Measurements from ENCODE around the gene RUNDC1.

The RUNDC1 gene

DNA sequence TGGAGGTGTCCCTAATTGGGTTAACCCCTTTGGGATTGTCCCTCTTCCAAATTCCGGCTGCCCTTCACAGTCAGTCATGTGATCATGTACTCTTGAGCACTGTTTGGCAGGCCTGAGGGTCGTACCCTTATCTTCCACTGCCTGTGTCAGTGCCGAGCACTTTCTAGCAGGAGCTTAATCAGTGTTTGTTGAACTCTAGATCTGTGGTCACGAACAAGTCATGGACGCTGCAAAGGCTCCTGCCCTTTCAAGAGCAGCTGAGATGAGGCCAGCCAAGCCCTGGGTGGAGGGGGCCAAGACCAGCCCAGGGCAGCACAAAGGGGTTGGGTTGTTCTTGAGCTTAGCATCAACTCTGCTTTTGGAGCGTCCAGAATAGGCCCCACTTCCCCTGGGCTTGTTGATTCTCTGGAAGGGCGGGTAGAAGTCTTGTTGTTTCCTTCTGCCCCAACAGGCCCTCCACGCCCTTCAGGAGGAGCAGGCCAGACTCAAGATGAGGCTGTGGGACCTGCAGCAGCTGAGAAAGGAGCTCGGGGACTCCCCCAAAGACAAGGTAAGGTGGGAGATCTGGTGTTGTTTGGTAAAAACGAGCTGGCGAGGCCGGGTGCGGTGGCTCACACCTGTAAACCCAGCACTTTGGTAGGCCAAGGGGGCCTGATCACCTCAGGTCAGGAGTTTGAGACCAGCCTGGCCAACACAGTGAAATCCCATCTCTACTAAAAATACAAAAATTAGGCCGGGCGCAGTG, 31.5 kb downstream of the RUNDC1 start:
- Histone ChIP-seq H3K27me3 (ENCODE audit: control insufficient read depth, insufficient read depth, low read length) (no peaks in the 10 kb centered on the region), H3K27ac (ENCODE audit: low read depth, low read length) (no peak overlapping the region), H3K9ac (ENCODE audit: low read depth, low read length) (no peak overlapping the region), H3K4me1 (ENCODE audit: control insufficient read depth, insufficient read depth, low read length) (peaks cover 2% of the 10 kb centered on the region; the same call in 1 of the 2 replicates), H3K36me3 (ENCODE audit: control insufficient read depth, insufficient read depth, low read length) (peaks cover 24% of the 10 kb centered on the region), H3K4me3 (ENCODE audit: low read depth, low read length) (no peak overlapping the region), H3K9me3 (ENCODE audit: control insufficient read depth, insufficient read depth, low read length) (no peaks in the 10 kb centered on the region)

DNA sequence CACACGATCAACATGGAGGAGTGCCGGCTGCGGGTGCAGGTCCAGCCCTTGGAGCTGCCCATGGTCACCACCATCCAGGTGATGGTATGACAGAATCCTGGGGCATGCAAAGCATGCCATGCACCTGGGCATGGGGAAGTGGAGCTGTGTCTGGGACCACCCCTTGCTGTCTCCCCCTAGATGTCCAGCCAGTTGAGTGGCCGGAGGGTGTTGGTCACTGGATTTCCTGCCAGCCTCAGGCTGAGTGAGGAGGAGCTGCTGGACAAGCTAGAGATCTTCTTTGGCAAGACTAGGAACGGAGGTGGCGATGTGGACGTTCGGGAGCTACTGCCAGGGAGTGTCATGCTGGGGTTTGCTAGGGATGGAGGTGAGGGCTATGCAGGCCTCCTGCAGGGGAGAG, 32.9 kb downstream of the RUNDC1 start:
- Histone ChIP-seq H3K9me3 (ENCODE audit: control insufficient read depth, insufficient read depth, low read length) (no peaks in the 10 kb centered on the region), H3K27ac (ENCODE audit: low read depth, low read length) (no peak overlapping the region), H3K9ac (ENCODE audit: low read depth, low read length) (no peak overlapping the region), H3K36me3 (ENCODE audit: control insufficient read depth, insufficient read depth, low read length) (peaks cover 35% of the 10 kb centered on the region), H3K27me3 (ENCODE audit: control insufficient read depth, insufficient read depth, low read length) (no peaks in the 10 kb centered on the region), H3K4me1 (ENCODE audit: control insufficient read depth, insufficient read depth, low read length) (no peaks in the 10 kb centered on the region; the same call in 1 of the 2 replicates), H3K4me3 (ENCODE audit: low read depth, low read length) (no peak overlapping the region)

DNA sequence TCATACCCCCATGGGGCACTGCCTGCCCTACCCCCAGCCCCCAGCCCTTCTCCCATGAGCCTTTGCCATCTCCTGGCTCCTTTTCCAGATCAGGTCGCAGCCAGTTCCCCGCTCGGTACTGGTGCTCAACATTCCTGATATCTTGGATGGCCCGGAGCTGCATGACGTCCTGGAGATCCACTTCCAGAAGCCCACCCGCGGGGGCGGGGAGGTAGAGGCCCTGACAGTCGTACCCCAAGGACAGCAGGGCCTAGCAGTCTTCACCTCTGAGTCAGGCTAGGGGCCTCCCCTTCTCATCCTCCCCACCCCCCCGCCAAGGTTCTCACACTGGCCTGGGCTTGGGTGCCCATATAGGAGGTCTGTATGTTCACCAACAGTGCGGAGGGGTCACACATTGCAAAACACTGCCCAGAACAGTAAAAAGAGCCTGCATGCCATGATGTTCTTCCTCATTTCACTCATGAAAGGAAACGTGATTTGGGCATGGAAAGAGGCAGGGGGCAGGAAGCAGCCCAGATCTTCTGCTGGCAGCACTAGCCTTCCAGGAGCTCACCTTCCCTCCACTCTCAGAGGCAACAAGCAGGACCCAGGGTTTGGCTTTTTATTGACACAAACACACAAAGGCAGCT, 33.8 kb downstream of the RUNDC1 start:
- H3K4me3 ChIP-seq (ENCODE audit: low read depth, low read length), result no peak overlapping the region
- no peak overlapping the region for H3K9ac ChIP-seq (ENCODE audit: low read depth, low read length)
- peaks cover 43% of the 10 kb centered on the region for H3K36me3 ChIP-seq (ENCODE audit: control insufficient read depth, insufficient read depth, low read length)
- H3K27me3 ChIP-seq (ENCODE audit: control insufficient read depth, insufficient read depth, low read length), result no peaks in the 10 kb centered on the region
- no peaks in the 10 kb centered on the region; the same call in 1 of the 2 replicates for H3K4me1 ChIP-seq (ENCODE audit: control insufficient read depth, insufficient read depth, low read length)
- no peaks in the 10 kb centered on the region for H3K9me3 ChIP-seq (ENCODE audit: control insufficient read depth, insufficient read depth, low read length)
- no peak overlapping the region for H3K27ac ChIP-seq (ENCODE audit: low read depth, low read length)

DNA sequence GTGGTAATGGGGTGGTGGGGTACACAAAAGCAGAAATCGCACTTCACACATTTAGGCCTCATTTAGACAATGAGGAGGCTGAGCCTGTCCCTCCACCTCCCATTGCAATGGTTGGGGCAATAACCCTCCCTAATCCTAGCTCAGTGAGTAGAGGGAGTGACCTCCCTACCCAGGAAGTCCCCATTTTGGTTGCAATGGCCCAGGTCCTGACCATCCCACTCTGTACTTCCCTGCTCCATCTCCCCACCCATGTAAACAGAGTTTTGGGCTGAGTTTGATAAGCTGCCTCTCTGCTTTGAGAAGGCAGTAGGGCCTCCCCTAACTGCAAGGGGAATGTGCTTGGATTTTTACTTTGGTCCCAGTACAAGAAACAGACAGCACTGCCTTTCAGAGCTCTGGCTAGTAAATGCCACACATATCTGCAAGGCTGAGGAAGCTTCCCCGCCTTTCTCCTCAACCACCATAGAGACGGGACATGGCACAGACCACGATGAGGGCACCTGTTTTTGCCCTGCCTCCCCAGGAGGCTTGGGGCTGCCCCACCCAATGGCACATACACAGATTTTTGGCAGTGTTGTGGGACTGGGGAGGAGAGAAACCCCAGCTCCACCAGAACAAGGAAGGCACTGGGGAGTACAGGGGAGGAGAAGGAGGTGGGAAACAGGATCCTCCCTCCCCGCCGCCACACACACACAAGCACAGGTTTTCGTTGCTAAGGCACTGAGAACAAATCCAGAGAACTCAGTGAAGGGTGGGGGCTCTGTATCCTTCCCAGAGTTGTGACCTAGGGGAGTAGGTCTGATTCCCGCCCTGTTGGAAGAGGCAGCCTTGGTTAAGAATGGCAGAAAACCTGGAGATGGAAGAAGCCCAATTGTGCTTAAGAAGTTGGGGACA, 34.5 kb downstream of the RUNDC1 start:
- no peak overlapping the region for H3K9ac ChIP-seq (ENCODE audit: low read depth, low read length)
- peaks cover 51% of the 10 kb centered on the region for H3K36me3 ChIP-seq (ENCODE audit: control insufficient read depth, insufficient read depth, low read length)
- H3K9me3 ChIP-seq (ENCODE audit: control insufficient read depth, insufficient read depth, low read length), result no peaks in the 10 kb centered on the region
- no peak overlapping the region for H3K27ac ChIP-seq (ENCODE audit: low read depth, low read length)
- no peak overlapping the region for H3K4me3 ChIP-seq (ENCODE audit: low read depth, low read length)
- H3K27me3 ChIP-seq (ENCODE audit: control insufficient read depth, insufficient read depth, low read length), result no peaks in the 10 kb centered on the region
- H3K4me1 ChIP-seq (ENCODE audit: control insufficient read depth, insufficient read depth, low read length), result peaks cover 6% of the 10 kb centered on the region

DNA sequence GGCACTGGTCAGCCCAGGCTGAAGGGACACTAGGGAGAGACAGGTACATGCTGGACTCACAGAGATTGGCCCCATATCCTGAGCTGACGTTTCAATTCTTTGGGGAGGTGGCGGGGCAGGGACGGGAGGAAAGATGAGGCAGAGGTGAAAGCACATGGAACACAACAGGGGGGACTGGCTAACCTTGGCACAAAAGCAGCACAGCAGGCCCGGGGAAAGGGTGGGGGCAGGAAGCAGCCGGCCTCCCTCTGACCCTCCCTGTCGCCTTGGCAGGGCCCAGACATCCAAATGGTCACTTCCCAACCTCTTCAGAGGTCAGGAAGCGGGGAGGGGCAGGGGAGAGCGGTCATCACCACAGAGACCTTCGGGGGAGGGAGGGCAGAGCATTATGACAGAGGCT, 35.2 kb downstream of the RUNDC1 start:
- no peaks in the 10 kb centered on the region for H3K9me3 ChIP-seq (ENCODE audit: control insufficient read depth, insufficient read depth, low read length)
- no peaks in the 10 kb centered on the region for H3K27me3 ChIP-seq (ENCODE audit: control insufficient read depth, insufficient read depth, low read length)
- H3K36me3 ChIP-seq (ENCODE audit: control insufficient read depth, insufficient read depth, low read length), result peaks cover 51% of the 10 kb centered on the region
- no peak overlapping the region for H3K27ac ChIP-seq (ENCODE audit: low read depth, low read length)
- H3K4me3 ChIP-seq (ENCODE audit: low read depth, low read length), result no peak overlapping the region
- H3K9ac ChIP-seq (ENCODE audit: low read depth, low read length), result no peak overlapping the region
- H3K4me1 ChIP-seq (ENCODE audit: control insufficient read depth, insufficient read depth, low read length), result peaks cover 12% of the 10 kb centered on the region

DNA sequence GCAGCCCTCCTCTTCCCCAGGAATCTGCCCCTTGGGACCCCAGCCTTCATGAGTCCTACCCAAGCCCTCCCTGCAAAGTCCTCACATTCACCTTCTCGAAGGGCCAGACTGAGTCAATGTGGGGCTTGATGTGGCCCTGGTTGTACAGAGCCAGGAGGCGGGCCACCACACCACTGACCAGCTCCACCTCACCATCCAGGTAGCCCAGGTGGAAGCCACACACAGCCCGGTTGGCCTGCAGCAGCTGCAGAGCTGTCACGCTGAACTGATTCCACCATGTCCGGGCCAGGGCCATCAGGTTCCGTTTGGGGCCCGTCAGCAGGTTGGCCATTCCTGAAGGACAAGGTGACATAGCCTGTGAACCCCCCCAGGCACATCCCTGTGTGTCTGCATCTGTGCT, 35.9 kb downstream of the RUNDC1 start:
- no peaks in the 10 kb centered on the region for H3K9me3 ChIP-seq (ENCODE audit: control insufficient read depth, insufficient read depth, low read length)
- no peak overlapping the region for H3K27ac ChIP-seq (ENCODE audit: low read depth, low read length)
- no peak overlapping the region for H3K4me3 ChIP-seq (ENCODE audit: low read depth, low read length)
- peaks cover 12% of the 10 kb centered on the region for H3K4me1 ChIP-seq (ENCODE audit: control insufficient read depth, insufficient read depth, low read length)
- peaks cover 51% of the 10 kb centered on the region for H3K36me3 ChIP-seq (ENCODE audit: control insufficient read depth, insufficient read depth, low read length)
- H3K9ac ChIP-seq (ENCODE audit: low read depth, low read length), result no peak overlapping the region
- no peaks in the 10 kb centered on the region for H3K27me3 ChIP-seq (ENCODE audit: control insufficient read depth, insufficient read depth, low read length)

DNA sequence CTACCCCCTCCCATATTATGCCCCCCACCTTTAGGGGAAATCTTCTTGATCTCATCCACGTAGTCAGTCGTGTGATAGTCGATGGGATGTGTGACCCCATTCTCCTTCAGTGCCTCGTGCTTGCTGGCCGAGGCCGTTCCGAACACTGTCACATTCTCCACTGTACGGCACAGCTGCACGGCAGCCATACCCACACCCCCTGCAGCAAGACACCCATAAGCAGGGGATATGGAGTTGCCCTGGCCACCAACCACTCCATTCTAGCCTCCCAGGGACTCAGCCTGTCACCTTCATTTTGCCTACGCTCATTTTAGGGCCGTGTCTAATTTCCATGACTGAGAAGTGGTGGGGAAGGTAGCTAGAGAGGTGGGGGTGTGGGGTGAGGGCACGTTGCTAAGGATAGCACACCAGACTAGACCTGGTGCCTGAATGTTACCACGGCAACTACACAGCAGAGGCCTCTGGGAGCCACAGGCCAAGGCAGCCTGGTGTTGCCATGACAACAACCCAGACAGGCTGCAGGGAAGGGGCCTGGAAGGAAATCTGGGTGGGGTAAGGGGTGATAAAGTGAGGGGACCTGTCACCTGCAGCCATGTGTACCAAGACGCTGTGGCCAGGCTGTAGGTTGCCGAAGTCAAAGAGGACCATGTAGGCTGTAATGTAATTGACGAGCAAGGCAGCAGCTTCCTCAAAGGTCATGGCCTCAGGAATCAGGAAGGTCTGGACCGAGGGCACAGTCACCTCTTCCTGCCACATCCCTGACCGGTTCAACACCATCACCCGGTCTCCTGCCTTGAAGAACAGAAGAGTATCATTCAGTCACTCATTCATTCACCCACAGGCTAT, 37.9 kb downstream of the RUNDC1 start:
- no peak overlapping the region for H3K9ac ChIP-seq (ENCODE audit: low read depth, low read length)
- no peaks in the 10 kb centered on the region for H3K9me3 ChIP-seq (ENCODE audit: control insufficient read depth, insufficient read depth, low read length)
- H3K27ac ChIP-seq (ENCODE audit: low read depth, low read length), result no peak overlapping the region
- no peaks in the 10 kb centered on the region for H3K27me3 ChIP-seq (ENCODE audit: control insufficient read depth, insufficient read depth, low read length)
- H3K36me3 ChIP-seq (ENCODE audit: control insufficient read depth, insufficient read depth, low read length), result peaks cover 51% of the 10 kb centered on the region
- H3K4me3 ChIP-seq (ENCODE audit: low read depth, low read length), result no peak overlapping the region
- H3K4me1 ChIP-seq (ENCODE audit: control insufficient read depth, insufficient read depth, low read length), result peaks cover 12% of the 10 kb centered on the region

DNA sequence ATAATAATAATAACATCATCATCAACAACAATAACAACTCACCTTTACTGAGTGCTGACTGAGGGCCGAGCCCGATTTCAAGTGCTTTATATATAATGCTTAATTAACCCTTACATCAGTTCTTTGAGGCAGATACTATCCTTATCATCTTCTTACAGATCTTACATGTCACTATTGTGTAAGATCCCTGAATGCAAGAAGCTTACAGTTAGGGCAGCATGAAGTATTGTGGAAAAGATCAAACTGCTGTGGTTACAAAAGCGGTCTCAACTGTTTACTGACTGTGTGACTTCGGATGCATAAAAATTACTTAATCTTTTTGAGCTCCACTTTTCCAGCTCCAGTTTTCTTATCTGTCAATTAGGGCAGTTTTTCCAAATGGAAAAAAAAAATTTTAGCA, 38.6 kb downstream of the RUNDC1 start:
- Histone ChIP-seq H3K27ac (ENCODE audit: low read depth, low read length) (no peak overlapping the region), H3K4me1 (ENCODE audit: control insufficient read depth, insufficient read depth, low read length) (peaks cover 12% of the 10 kb centered on the region), H3K36me3 (ENCODE audit: control insufficient read depth, insufficient read depth, low read length) (peaks cover 51% of the 10 kb centered on the region), H3K4me3 (ENCODE audit: low read depth, low read length) (no peak overlapping the region), H3K27me3 (ENCODE audit: control insufficient read depth, insufficient read depth, low read length) (no peaks in the 10 kb centered on the region), H3K9ac (ENCODE audit: low read depth, low read length) (no peak overlapping the region), H3K9me3 (ENCODE audit: control insufficient read depth, insufficient read depth, low read length) (no peaks in the 10 kb centered on the region)

DNA sequence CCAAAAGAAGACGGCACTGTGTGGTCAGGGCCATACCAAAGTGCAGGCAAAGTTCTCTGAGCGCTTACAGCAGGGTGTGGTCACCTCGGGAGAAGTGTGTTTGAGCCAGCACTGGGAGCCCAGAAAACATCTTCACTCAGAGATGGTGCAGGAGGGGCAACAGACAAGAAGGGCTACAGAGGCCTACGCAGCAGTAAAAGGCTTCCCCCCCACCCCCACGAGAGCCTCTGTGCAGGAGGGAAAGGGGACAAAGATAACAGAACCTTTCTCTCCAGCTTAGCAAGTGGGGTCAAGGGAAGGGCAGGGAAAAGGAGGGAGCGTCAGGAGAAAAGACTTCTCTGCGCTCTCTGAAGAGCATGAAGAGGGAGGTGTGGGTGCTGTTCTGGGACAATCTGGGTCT, 39.1 kb downstream of the RUNDC1 start:
- Histone ChIP-seq H3K9ac (ENCODE audit: low read depth, low read length) (no peak overlapping the region), H3K27ac (ENCODE audit: low read depth, low read length) (no peak overlapping the region), H3K36me3 (ENCODE audit: control insufficient read depth, insufficient read depth, low read length) (peaks cover 50% of the 10 kb centered on the region), H3K9me3 (ENCODE audit: control insufficient read depth, insufficient read depth, low read length) (no peaks in the 10 kb centered on the region), H3K4me3 (ENCODE audit: low read depth, low read length) (peak overlapping the region; percentile 15; the same call in 1 of the 2 replicates), H3K4me1 (ENCODE audit: control insufficient read depth, insufficient read depth, low read length) (peaks cover 12% of the 10 kb centered on the region), H3K27me3 (ENCODE audit: control insufficient read depth, insufficient read depth, low read length) (no peaks in the 10 kb centered on the region)

DNA sequence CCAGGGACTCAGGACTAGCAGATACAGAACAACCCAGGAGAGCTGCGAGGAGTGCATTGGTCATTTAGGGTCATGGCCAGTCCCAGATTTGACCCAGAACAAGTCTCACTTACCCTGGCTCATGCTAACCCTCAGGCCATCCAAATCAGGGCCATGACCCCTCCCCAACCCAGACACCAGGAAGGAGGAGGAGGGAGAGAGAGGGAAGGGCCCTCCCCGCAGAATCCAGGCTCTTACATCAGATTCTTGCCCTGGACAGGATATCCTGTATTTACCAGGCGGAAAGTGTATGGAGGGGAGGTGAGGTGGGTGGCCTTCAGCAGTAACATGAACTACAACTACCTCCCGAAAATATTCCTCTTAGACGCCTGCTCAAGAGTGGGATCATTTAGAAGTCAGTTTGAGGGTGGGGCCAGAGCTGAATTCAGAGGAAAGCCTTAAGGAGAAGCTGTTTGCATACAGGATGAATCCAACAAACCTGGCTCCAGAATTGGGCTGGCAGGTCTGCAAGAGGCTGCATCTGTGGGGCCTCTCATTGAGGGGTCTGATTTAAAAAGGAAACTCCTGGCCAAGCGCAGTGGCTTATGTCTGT, 39.8 kb downstream of the RUNDC1 start:
- Histone ChIP-seq H3K9me3 (ENCODE audit: control insufficient read depth, insufficient read depth, low read length) (no peaks in the 10 kb centered on the region), H3K27me3 (ENCODE audit: control insufficient read depth, insufficient read depth, low read length) (no peaks in the 10 kb centered on the region), H3K36me3 (ENCODE audit: control insufficient read depth, insufficient read depth, low read length) (peaks cover 44% of the 10 kb centered on the region), H3K27ac (ENCODE audit: low read depth, low read length) (peak overlapping the region; percentile 37), H3K9ac (ENCODE audit: low read depth, low read length) (no peak overlapping the region), H3K4me1 (ENCODE audit: control insufficient read depth, insufficient read depth, low read length) (peaks cover 12% of the 10 kb centered on the region), H3K4me3 (ENCODE audit: low read depth, low read length) (peak overlapping the region; percentile 29; the same call in 1 of the 2 replicates)

Data from HUES48 (cell line).